Liver (tissue), 9 donors: ENCODE data around the gene TGM4. TPM values are rescaled to one million over a fixed set of nuclear protein-coding genes. Genes with fewer than 3 reads are reported as not detected.

ENCODE experiments used
- DNase-seq: peaks from one replicate; pipeline ENCODE4 v3.0.0-alpha.2; 2017; ENCODE audit warnings: low spot score
- H3K27ac ChIP-seq, 2 donors: one replicate each; pipeline ENCODE4 v1.7.0; 2013; ENCODE audit warnings: inconsistent platforms in 2 of 2, low read length in 2 of 2, control low read depth in 1 of 2, low read depth in 1 of 2, mild to moderate bottlenecking in 1 of 2
- H3K27me3 ChIP-seq, 4 donors: one replicate each; pipeline versions ENCODE4 v1.6.1 to v1.7.0; 2013; ENCODE audit warnings: low read length in 3 of 4, inconsistent platforms in 1 of 4, mild to moderate bottlenecking in 1 of 4, moderate library complexity in 1 of 4; ENCODE audit not compliant: control insufficient read depth in 4 of 4, insufficient read depth in 4 of 4
- H3K36me3 ChIP-seq, 4 donors: one replicate each; pipeline versions ENCODE4 v1.6.1 to v1.7.0; 2013; ENCODE audit warnings: low read length in 3 of 4, mild to moderate bottlenecking in 3 of 4, low read depth in 1 of 4, moderate library complexity in 1 of 4; ENCODE audit not compliant: control insufficient read depth in 4 of 4, insufficient read depth in 3 of 4
- H3K4me1 ChIP-seq, 4 donors: one replicate each; pipeline versions ENCODE4 v1.6.1 to v1.7.0; 2013; ENCODE audit warnings: low read length in 3 of 4, mild to moderate bottlenecking in 3 of 4, moderate library complexity in 1 of 4; ENCODE audit not compliant: control insufficient read depth in 4 of 4, insufficient read depth in 4 of 4
- H3K4me3 ChIP-seq, 3 donors: one replicate each; pipeline versions ENCODE4 v1.6.1 to v1.7.0; 2013; ENCODE audit warnings: low read length in 3 of 3, control low read depth in 1 of 3, low read depth in 1 of 3, mild to moderate bottlenecking in 1 of 3
- H3K9ac ChIP-seq, 2 donors: one replicate each; pipeline ENCODE4 v1.7.0; 2013; ENCODE audit warnings: low read length in 2 of 2, mild to moderate bottlenecking in 2 of 2, moderate library complexity in 2 of 2, control low read depth in 1 of 2, low read depth in 1 of 2
- H3K9me3 ChIP-seq, 4 donors: one replicate each; pipeline versions ENCODE4 v1.6.1 to v1.7.0; 2013; ENCODE audit warnings: low read length in 3 of 4; ENCODE audit not compliant: control insufficient read depth in 4 of 4
- ATF3 ChIP-seq: IDR thresholded peaks from 2 replicates; pipeline ENCODE4 v1.6.1; 2016; ENCODE audit warnings: antibody characterized with exemption
- CTCF ChIP-seq: fragments of 150-350 bp; IDR thresholded peaks from 2 replicates; pipeline ENCODE4 v1.5.1; 2017; ENCODE audit warnings: improper control_type of control experiment, low read depth, low read length; ENCODE audit not compliant: missing input control
- FOXA1 ChIP-seq: IDR thresholded peaks from 2 replicates; pipeline ENCODE4 v1.6.1; 2016; ENCODE audit warnings: antibody characterized with exemption
- FOXA2 ChIP-seq: IDR thresholded peaks from 2 replicates; pipeline ENCODE4 v1.6.1; 2016; ENCODE audit warnings: antibody characterized with exemption
- GABPA ChIP-seq, 2 donors: IDR thresholded peaks in 1 of 2; conservative IDR thresholded peaks in 1 of 2; 2 replicates each; pipeline ENCODE4 v1.6.1; 2016; ENCODE audit warnings: antibody characterized with exemption in 2 of 2, mild to moderate bottlenecking in 1 of 2, moderate library complexity in 1 of 2
- HNF4A ChIP-seq, 2 donors: conservative IDR thresholded peaks; 2 replicates each; pipeline ENCODE4 v1.6.1; 2016; ENCODE audit warnings: antibody characterized with exemption in 2 of 2, mild to moderate bottlenecking in 2 of 2
- HNF4G ChIP-seq: IDR thresholded peaks from 2 replicates; pipeline ENCODE4 v1.6.1; 2016; ENCODE audit warnings: antibody characterized with exemption
- JUND ChIP-seq, 2 donors: IDR thresholded peaks; 2 replicates each; pipeline ENCODE4 v1.6.1; 2016; ENCODE audit warnings: antibody characterized with exemption in 2 of 2
- MAX ChIP-seq: IDR thresholded peaks from 2 replicates; pipeline ENCODE4 v1.6.1; 2016; ENCODE audit warnings: antibody characterized with exemption
- RAD21 ChIP-seq, 2 donors: IDR thresholded peaks; 2 replicates each; pipeline ENCODE4 v1.6.1; 2016; ENCODE audit warnings: antibody characterized with exemption in 2 of 2, mild to moderate bottlenecking in 2 of 2
- REST ChIP-seq: IDR thresholded peaks from 2 replicates; pipeline ENCODE4 v1.6.1; 2016; ENCODE audit warnings: antibody characterized with exemption, mild to moderate bottlenecking
- RXRA ChIP-seq, 2 donors: IDR thresholded peaks; 2 replicates each; pipeline ENCODE4 v1.6.1; 2017 to 2018; ENCODE audit warnings: antibody characterized with exemption in 2 of 2, mild to moderate bottlenecking in 1 of 2
- TAF1 ChIP-seq: conservative IDR thresholded peaks from 2 replicates; pipeline ENCODE4 v1.6.1; 2016; ENCODE audit warnings: antibody characterized with exemption, mild to moderate bottlenecking
- YY1 ChIP-seq: IDR thresholded peaks from 2 replicates; pipeline ENCODE4 v1.6.1; 2016; ENCODE audit warnings: antibody characterized with exemption, mild to moderate bottlenecking
- WGBS: extraction: QIAGEN DNeasy Blood & Tissue Kit; methylation state at CpG from one replicate; pipeline ENCODE4 v1.1.7; 2013; 5-methylcytosine and 5-hydroxymethylcytosine counted together
- polyA plus RNA-seq, 2 donors: library from polyadenylated mRNA; stranded (reverse) in 1 of 2; unstranded in 1 of 2; fragments of 200-250 nt in 1 of 2; fragments of >200 nt in 1 of 2; fragmentation: Nextera tagmentation in 1 of 2; extraction: Ambion mirVana in 1 of 2; gene quantifications; one replicate each; pipeline versions ENCODE4 v1.2.1 to v1.2.3, GENCODE V29; 2013 to 2015
- total RNA-seq, 2 donors: library from RNA; depleted of rRNA; stranded (reverse); fragments of >200 nt; gene quantifications; one replicate each; pipeline ENCODE4 v1.2.3, GENCODE V29; 2014
- donor health status: healthy.
- donor health status: healthy.
- donor health status: healthy.
- donor health status: healthy.
- donor health status: healthy.

Gene TGM4
- total and polyA plus RNA-seq, 4 donors: not detected

GRCh38 chr3:44885618-44886017, 11.2 kb downstream of the TGM4 start:
- H3K4me1 ChIP-seq: no peaks in the 10 kb centered on the region
- H3K36me3 ChIP-seq: no peaks in the 10 kb centered on the region
- no peaks in the 10 kb centered on the region for H3K27me3 ChIP-seq
- DNase-seq: no peak
- H3K27ac ChIP-seq: no peak overlapping the region
- TF ChIP-seq FOXA2 (no peak), RXRA (IDR thresholded peaks at IDR 0.05) (no peak), HNF4G (no peak), JUND (IDR thresholded peaks at IDR 0.05) (no peak), GABPA (IDR thresholded peaks at IDR 0.05 in 1 of 2, conservative IDR thresholded peaks at IDR 0.05 in 1 of 2) (no peak), RAD21 (IDR thresholded peaks at IDR 0.05) (no peak), TAF1 (no peak), REST (no peak), FOXA1 (no peak), YY1 (no peak), CTCF (no peak), HNF4A (conservative IDR thresholded peaks at IDR 0.05) (no peak), MAX (no peak), ATF3 (no peak)
- H3K9ac ChIP-seq: no peak overlapping the region
- H3K4me3 ChIP-seq: no peak overlapping the region
- H3K9me3 ChIP-seq: no peaks in the 10 kb centered on the region
- WGBS: 85% methylated on average over 4 of the region's 4 CpGs

GRCh38 chr3:44886561-44886960, 12.2 kb downstream of the TGM4 start:
- H3K27me3 ChIP-seq: no peaks in the 10 kb centered on the region
- no peak for DNase-seq
- no peak overlapping the region for H3K27ac ChIP-seq
- no peaks in the 10 kb centered on the region for H3K36me3 ChIP-seq
- no peak overlapping the region for H3K9ac ChIP-seq
- TF ChIP-seq RXRA (IDR thresholded peaks at IDR 0.05): no peak
- no peaks in the 10 kb centered on the region for H3K4me1 ChIP-seq
- 69% methylated on average over 3 of the region's 3 CpGs for WGBS
- H3K4me3 ChIP-seq: no peak overlapping the region
- no peaks in the 10 kb centered on the region for H3K9me3 ChIP-seq

- TF ChIP-seq FOXA1 (no peak), RAD21 (IDR thresholded peaks at IDR 0.05) (no peak), RXRA (IDR thresholded peaks at IDR 0.05) (no peak), FOXA2 (no peak), TAF1 (no peak), JUND (IDR thresholded peaks at IDR 0.05) (no peak), MAX (no peak), CTCF (no peak)
- H3K4me3 ChIP-seq: no peak overlapping the region
- no peaks in the 10 kb centered on the region for H3K36me3 ChIP-seq
- no peak overlapping the region for H3K9ac ChIP-seq
- no peaks in the 10 kb centered on the region for H3K9me3 ChIP-seq
- no peak overlapping the region for H3K27ac ChIP-seq
- no peaks in the 10 kb centered on the region for H3K27me3 ChIP-seq
- DNase-seq: no peak
- 74% methylated on average over 7 of the region's 7 CpGs for WGBS
- H3K4me1 ChIP-seq: no peaks in the 10 kb centered on the region
Observed at GRCh38 chr3:44887101-44887500, 12.7 kb downstream of the TGM4 start.
